DOHH2 (cell line): ENCODE results near the gene POLDIP2.

Source experiments
- H3F3A ChIP-seq: fragments of 200-600 bp; sonication (generic), shearing (Covaris generic); 2 replicates; pipeline ENCODE4 v1.6.0; 2016; ENCODE audit warnings: antibody characterized with exemption, mild to moderate bottlenecking; ENCODE audit not compliant: control insufficient read depth, insufficient read depth
- H3K27ac ChIP-seq: fragments of 200-600 bp; sonication (generic); 2 replicates; pipeline ENCODE4 v1.5.1; 2014; ENCODE audit warnings: low read depth, mild to moderate bottlenecking, low read length, moderate library complexity
- H3K27me3 ChIP-seq: fragments of 200-600 bp; sonication (generic); 2 replicates; pipeline ENCODE4 v1.6.1; 2014; ENCODE audit warnings: mild to moderate bottlenecking, low read length, mixed read lengths; ENCODE audit not compliant: control insufficient read depth
- H3K36me3 ChIP-seq: fragments of 200-600 bp; sonication (generic); 2 replicates; pipeline ENCODE4 v1.6.1; 2014; ENCODE audit warnings: mild to moderate bottlenecking, low read length, moderate library complexity, mixed read lengths; ENCODE audit not compliant: control insufficient read depth
- H3K4me1 ChIP-seq: fragments of 200-600 bp; sonication (generic); 2 replicates; pipeline ENCODE4 v1.6.1; 2014; ENCODE audit warnings: mild to moderate bottlenecking, low read length, mixed read lengths; ENCODE audit not compliant: control insufficient read depth
- H3K4me2 ChIP-seq: fragments of 200-600 bp; sonication (generic); 2 replicates; pipeline ENCODE4 v1.6.0; 2014; ENCODE audit warnings: mild to moderate bottlenecking, low read length, moderate library complexity
- H3K4me3 ChIP-seq: fragments of 200-600 bp; sonication (generic); 2 replicates; pipeline ENCODE4 v1.5.1; 2014; ENCODE audit warnings: mild to moderate bottlenecking, low read length, mixed read lengths
- H3K79me2 ChIP-seq: fragments of 200-600 bp; sonication (generic); 2 replicates; pipeline ENCODE4 v1.6.1; 2014; ENCODE audit warnings: mild to moderate bottlenecking, low read length, mixed read lengths; ENCODE audit not compliant: control insufficient read depth
- H3K9me2 ChIP-seq: fragments of 200-600 bp; sonication (generic); replicated peaks from 2 replicates; pipeline ENCODE4 v1.6.1; 2014; ENCODE audit warnings: mild to moderate bottlenecking, low read length, mixed read lengths; ENCODE audit not compliant: control insufficient read depth
- H3K9me3 ChIP-seq: fragments of 200-600 bp; sonication (generic); 2 replicates; pipeline ENCODE4 v1.6.1; 2014; ENCODE audit warnings: antibody characterized with exemption, low read length, mixed read lengths; ENCODE audit not compliant: control insufficient read depth, insufficient read depth
- H4K20me1 ChIP-seq: fragments of 200-600 bp; sonication (generic); 2 replicates; pipeline ENCODE4 v1.6.0; 2014; ENCODE audit warnings: low read depth, mild to moderate bottlenecking, antibody characterized with exemption, low read length, moderate library complexity; ENCODE audit not compliant: control insufficient read depth, insufficient read depth
- CTCF ChIP-seq: fragments of 200-600 bp; sonication (generic); IDR thresholded peaks from one replicate; pipeline ENCODE4 v1.5.1; 2014; ENCODE audit warnings: antibody characterized with exemption, mild to moderate bottlenecking, low read depth, low read length; ENCODE audit not compliant: poor library complexity, severe bottlenecking
- EZH2phosphoT487 ChIP-seq: fragments of 200-600 bp; sonication (generic); IDR thresholded peaks from 2 replicates; pipeline ENCODE4 v1.6.1; 2017; ENCODE audit warnings: borderline replicate concordance, mild to moderate bottlenecking, antibody characterized with exemption, low read length, moderate library complexity, mixed read lengths

The POLDIP2 gene

GRCh38 chr17:28327031-28327607 is 30.2 kb downstream of the POLDIP2 start:
- Histone ChIP-seq H3K4me2 (no peak overlapping the region), H3F3A (peaks cover 24% of the 10 kb centered on the region), H3K9me2 (no peaks in the 10 kb centered on the region), H3K27me3 (no peaks in the 10 kb centered on the region), H4K20me1 (peaks cover 22% of the 10 kb centered on the region), H3K79me2 (peaks cover 55% of the 10 kb centered on the region), H3K9me3 (no peaks in the 10 kb centered on the region), H3K4me3 (no peak overlapping the region), H3K4me1 (peaks cover 29% of the 10 kb centered on the region), H3K27ac (no peak overlapping the region), H3K36me3 (peaks cover 66% of the 10 kb centered on the region)
- no peak for TF ChIP-seq CTCF
- no peak for TF ChIP-seq EZH2phosphoT487

- Histone ChIP-seq H3K4me1 (peaks cover 38% of the 10 kb centered on the region), H3K27ac (no peak overlapping the region), H3K79me2 (peaks cover 65% of the 10 kb centered on the region), H3K9me3 (no peaks in the 10 kb centered on the region), H3K9me2 (no peaks in the 10 kb centered on the region), H3F3A (peaks cover 24% of the 10 kb centered on the region), H3K27me3 (no peaks in the 10 kb centered on the region), H3K4me2 (no peak overlapping the region), H4K20me1 (peaks cover 30% of the 10 kb centered on the region), H3K4me3 (no peak overlapping the region), H3K36me3 (peaks cover 76% of the 10 kb centered on the region)
- no peak for TF ChIP-seq CTCF
- no peak for TF ChIP-seq EZH2phosphoT487
These were observed 31.2 kb downstream of the POLDIP2 start for GRCh38 chr17:28326114-28326513.

- TF ChIP-seq CTCF (no peak), EZH2phosphoT487 (no peak)
These were observed 32.1 kb downstream of the POLDIP2 start for GRCh38 chr17:28325211-28325610.

More at GRCh38 chr17:28325211-28325610, 32.1 kb downstream of the POLDIP2 start:
- no peaks in the 10 kb centered on the region for H3K9me2 ChIP-seq
- H3K4me1 ChIP-seq = peaks cover 47% of the 10 kb centered on the region
- H3K79me2 ChIP-seq = peaks cover 74% of the 10 kb centered on the region
- H3K36me3 ChIP-seq = peaks cover 86% of the 10 kb centered on the region
- peaks cover 22% of the 10 kb centered on the region for H3F3A ChIP-seq
- H3K4me3 ChIP-seq = no peak overlapping the region
- peaks cover 37% of the 10 kb centered on the region for H4K20me1 ChIP-seq
- no peak overlapping the region for H3K27ac ChIP-seq
- no peak overlapping the region for H3K4me2 ChIP-seq
- no peaks in the 10 kb centered on the region for H3K27me3 ChIP-seq
- no peaks in the 10 kb centered on the region for H3K9me3 ChIP-seq
